Endothelial cell of hepatic sinusoid (primary cell): ENCODE measurements around the gene TTLL5.

Experiments used
- in situ Hi-C: cut with HindIII; loops from 2 replicates; pipeline ENCODE4 v1.10.0; 2017; ENCODE audit warnings: low sequenced_read_pairs

The TTLL5 gene

DNA sequence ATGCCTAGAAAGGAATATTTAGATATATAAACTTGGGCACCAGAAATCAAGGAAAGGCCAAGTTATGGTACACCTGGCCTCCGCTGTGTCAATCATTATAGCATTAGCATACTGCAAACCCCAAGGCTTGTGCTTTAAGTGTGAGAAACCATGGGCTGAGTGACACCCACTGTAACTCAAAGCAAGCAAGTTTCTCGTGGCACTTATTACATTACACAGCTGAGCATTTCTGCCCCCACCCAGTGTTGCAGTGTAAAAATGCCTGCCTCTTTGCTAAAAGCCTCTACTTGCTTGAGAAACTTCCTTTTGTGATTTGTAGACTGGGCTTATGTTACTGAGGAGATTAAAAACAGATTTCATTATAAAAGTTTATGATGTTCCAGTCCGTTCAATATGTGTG lies 198.7 kb downstream of the TTLL5 start:
- in situ Hi-C loops: no loop called here

DNA sequence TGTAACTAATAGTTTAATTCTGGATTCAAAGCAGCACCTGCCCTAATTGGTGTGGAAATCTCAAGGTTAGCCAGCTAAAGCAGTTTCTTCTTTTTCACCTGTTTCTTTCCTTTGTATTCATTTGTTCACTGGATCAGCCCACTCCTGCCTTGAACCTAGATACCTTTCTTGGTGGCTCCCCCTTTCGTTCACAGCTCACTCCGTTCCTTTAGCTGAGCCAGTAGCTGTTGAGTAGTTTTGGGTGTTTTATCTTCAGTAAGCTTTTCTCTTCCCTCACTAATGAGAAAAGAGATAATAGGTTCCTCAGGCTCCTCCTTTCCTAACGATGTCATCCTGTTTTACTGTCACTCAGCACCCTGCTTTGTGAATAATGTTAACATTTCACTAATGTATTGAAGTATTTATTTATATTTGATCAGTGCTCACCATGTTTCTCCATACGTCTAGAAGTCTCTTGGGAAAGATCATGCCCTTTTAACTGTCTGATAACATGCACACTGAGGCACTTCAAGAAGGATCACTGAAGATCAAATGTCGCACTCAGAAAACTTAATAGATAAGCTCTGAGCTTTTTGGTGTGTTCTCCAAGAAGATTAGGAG lies 199.6 kb downstream of the TTLL5 start:
- in situ Hi-C loops: no loop called here

DNA sequence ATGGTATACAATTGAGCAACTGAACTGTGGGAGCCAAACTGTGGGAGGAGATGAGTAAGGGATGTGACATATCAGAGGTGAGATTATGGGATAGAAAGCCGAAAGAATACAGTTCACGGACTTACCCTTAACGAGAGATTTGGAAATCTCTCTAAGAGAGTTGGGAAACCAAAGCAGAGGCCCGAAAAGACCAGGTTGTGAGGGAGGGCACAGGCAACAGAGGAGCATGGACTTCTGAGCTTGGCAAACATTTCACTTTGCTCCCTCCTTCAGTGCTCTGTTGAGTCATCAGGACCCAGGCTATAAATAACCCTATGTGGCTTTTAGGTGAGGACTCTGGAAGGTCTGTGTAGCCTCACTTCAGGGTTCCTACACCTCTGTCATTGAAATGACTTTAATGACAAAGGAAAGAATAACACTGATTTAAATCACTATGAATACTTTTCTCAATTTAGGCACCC lies 200.1 kb downstream of the TTLL5 start:
- in situ Hi-C loops: no loop called here

DNA sequence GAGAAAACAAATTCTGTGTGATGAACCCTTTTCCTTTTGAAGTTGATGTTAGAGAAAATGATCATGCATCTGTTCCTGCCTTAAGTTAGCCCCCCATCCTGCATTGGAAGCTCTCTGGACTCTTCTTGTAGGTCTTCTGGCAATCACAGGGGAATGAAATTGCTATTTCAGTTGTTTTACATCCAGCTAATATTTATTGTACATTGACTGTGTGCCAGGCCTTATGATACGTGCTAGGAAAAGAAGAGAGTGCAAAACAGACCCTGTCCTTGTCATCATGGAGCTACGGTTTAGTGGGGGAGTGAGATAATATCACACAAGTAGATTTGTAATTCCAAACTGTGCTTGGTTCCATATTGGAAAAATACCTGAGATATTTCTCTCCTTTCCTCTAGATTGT lies 202.2 kb downstream of the TTLL5 start:
- in situ Hi-C loops: no loop called here

DNA sequence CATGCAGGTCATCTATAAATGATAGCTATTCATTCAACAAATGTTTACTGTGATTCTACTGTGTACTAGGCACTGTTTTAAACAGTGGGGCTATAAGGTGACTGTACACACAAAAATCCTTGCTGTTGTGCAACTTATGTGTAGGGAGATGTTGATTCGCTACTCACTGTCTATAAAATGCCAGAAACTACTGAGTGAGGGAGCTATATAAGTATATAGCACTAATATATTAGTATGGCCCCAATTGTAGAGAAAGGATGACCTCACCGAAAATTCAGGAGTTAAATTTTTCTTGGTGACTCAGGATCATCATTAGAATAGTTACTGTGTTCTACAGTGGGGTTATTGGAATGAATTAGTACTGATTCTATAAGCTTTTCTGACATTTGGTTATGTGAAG lies 203.3 kb downstream of the TTLL5 start:
- in situ Hi-C loops: no loop called here

DNA sequence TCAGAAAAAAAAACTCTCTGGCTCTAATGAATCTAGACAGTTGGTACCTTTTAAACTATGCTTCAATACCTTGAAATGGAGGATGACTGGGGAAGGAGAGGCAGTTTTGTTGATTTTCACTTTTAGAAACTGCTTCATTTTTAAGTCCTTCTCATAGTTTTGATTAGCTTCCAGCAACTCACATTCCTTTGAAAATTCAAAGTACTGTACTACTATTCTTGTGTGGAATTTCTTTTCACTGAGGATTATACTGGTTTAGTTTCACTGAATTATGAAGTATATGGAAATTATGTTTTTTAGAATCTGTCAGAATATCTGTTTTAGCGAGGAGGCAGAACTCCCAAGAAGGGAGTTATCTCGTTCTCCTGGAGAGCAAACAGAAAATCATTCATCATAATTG lies 204.5 kb downstream of the TTLL5 start:
- in situ Hi-C loops: no loop called here

DNA sequence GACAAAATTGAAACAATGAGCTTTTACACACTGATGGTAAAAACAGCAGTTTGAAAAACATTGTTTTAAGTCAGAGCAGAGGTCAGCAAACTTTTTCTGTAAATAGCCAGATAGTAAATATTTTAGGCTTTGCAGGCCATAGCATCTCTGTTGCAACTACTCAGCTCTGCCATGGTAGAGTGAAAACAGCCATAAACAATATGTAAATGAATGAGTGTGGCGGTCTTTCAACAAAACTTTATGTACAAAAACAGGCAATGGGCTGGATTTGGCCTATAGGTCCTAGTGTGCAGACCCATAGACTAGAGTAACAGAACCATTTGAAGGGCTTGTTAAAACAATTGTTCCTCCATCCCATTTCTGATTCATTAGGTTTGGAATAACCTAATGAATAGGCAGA lies 205.9 kb downstream of the TTLL5 start:
- in situ Hi-C loops: no loop called here

DNA sequence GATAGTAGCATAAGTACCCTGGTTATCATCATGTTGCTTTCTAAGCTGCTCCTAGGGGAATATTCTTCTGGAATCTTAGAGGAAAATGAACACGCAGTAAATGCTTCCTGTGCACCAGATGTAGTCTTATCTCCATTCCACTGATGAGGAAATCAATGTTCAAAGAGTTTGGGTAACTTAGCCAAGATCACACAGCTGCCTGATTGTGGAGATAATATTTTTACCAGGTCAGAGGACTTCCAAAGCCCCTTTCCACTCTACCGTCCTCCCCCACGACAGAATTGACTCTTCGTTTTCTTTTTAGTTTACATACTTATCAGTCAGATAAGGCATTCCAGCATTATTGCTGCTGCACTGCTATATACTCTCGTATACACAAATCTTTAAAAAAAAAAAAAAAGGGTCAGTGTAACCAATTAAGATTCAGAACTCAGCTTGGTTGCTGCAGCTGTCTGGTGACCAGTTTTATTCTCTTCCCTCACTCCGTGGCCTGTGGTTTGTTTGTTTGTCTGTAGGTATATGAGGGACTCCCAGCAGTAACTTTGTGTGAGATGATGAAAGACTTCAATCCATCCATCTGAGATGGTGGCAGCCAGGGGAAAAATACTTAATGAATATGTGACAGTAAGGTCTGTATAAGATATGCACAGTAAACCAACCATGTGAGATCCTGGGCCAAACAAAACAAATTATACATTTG lies 210.3 kb downstream of the TTLL5 start:
- in situ Hi-C loops: no loop called here

DNA sequence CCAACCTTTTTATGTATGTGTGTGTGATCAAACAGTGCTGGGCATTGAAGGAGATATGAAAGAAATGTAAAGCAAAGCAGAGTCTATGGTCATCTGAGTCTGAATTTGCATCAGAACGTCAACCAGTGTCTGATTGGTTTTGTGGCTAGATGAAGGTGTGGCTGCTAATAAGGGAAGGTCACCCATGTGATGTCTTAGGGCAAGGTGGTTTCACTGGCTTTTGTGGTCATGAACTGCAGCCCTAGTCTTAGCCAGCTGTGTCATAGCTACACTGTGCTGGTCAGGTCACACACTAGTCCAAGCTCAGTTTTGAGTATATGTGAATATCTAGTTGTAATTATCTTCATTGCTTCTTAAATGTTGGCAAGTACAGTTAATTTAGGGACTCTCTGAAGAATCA lies 214.9 kb downstream of the TTLL5 start:
- in situ Hi-C loops: no loop called here

DNA sequence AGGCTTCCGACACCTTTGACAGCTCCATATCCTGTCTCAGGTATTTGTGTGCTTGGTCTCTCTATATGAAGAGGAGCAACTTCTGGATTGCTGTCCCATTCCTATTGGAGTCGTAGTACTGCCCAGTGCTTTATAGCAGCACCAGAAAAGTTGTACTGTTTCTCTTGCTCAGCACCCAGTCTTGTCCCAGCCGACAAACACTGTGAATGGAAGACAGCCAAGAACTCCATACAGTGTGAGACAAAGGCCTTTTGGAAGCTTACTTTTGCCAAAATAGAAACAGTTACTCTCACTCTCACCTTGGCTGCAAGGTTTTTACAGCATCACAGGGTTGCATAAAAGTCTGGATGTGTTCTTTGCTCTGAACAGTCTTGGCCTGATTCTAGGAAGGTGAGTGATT lies 215.5 kb downstream of the TTLL5 start:
- in situ Hi-C loops: no loop called here

DNA sequence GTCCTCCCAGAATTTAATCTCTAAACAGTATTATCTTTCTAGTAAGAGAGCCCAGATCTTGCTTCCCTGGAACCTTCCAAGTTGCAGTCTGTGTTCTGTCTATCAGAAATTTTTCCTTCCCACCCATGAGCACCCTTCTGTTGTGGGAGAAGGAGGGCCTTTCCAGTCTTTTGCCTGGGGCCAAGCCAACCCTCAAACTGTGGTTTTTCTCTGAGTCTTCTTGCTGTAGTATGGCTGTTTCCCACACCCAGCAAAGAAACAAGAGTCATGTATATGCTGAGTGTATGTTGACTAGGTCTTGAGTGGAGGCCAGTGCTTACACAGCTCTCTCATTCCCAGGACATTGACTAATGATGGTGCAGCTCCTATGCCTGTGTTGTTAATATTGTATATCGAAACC lies 216.2 kb downstream of the TTLL5 start:
- in situ Hi-C loops: no loop called here

DNA sequence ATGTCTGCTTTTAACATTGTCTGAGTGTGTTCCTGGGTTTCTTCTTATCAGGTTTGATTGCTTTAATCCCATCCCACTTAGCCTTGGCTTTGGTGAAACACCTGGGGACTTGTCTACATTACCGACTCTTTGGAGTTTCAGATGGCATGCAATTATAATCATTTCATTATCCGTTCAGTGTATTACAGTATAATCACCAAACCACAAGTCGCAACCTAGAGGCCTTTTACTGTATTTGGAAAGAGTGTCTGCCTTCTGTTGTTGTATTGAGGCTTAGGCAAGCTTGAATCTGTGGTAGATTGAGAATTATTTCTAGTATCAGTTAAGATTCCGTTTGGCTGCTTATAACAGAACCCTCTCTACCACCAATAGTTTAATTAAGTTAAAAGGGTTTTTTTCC lies 216.8 kb downstream of the TTLL5 start:
- in situ Hi-C loops: no loop called here

DNA sequence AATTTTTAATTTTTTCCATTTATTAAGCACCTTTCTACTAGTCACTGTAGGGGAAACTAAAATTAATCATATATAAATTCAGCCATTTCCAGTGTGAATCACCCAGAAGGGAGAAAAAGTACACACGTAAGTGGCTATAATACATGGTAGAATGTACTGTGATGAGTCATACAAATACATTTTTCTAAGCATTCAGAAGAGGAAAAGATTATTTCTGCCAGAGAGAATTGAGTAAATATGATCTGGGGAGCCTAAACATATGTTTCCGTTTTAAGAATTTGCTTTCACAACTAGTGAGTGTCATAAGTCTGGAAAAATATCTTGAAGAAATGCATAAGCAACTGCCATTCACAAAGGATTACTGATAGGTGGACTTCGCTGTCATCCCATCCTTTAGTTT lies 218.0 kb downstream of the TTLL5 start:
- in situ Hi-C loops: no loop called here

DNA sequence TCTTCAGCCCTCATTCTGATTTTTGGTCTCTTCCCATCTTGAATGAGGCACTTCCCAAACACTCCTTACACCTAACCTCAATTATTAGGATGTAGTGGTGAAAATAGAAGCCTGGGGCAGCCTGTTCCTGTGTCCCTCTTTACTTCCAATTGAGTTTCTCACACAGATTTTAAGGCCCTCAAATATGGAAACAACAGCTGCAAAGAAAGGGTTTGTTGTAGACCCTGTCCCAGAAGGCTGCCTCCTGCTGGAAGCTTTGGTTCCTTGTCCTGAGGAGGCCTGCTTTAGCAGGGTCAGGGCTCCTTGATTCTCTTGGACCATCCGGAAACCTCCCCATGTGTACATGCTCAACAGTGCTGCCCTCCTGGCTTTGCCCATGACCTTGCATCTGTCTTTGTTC lies 219.5 kb downstream of the TTLL5 start:
- in situ Hi-C loops: no loop called here

DNA sequence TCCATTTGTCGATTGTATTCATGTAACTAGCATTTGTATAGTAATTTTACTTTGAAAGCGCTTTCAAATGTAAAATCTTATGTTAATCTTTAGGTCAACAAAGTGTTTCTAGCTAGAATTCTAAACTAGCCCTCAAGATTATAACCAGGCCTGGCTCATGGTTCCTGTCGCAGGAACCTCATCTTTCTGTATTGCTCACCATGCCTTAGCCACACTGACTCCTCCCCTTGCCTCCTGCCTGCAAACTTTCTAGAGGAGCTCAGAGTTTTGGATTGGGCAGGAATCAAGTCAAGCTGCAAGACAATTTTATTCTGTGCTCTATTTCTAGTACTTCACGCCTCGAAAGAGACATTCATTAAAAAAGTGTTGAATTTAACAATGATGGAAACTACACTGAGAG lies 220.9 kb downstream of the TTLL5 start:
- in situ Hi-C loops: no loop called here

DNA sequence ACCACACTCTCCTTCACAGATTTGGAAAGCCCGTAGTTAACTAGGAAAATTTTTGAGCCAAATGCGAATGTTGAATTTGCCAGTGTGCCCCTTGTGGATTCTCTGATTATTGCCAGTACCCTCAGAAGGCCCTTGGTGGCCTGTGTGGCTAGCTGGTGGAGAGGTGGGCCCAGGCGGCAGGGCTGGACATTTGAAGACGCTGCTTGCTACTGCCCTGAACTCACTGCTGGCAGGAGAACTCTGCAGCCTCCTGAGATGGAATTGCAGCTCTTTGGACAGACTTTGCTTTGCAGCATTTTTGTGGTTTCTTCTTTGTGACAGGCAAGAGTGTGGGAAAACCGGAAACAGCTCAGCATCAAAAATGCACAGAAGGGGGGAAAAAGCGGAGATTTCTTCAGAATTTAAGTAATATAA lies 223.2 kb downstream of the TTLL5 start:
- in situ Hi-C loops: no loop called here

DNA sequence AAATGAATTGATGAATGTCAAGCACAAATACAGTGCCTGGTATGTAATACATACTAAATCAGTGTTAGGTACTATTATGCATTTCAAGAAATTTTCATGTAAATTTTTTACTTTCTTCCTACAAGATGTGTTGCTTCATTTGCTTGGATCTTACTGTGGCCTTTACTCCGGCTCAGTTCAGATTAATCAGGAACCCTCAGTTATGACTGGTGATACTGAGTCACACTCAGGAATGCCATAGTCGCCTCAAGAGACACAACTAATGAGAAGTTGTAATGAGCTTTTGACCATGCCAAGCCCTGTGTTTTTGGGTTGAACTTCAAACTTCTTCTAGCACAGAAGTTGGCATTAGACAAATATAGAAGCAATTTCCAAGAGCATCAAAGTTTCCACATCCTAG lies 224.8 kb downstream of the TTLL5 start:
- in situ Hi-C loops: no loop called here

DNA sequence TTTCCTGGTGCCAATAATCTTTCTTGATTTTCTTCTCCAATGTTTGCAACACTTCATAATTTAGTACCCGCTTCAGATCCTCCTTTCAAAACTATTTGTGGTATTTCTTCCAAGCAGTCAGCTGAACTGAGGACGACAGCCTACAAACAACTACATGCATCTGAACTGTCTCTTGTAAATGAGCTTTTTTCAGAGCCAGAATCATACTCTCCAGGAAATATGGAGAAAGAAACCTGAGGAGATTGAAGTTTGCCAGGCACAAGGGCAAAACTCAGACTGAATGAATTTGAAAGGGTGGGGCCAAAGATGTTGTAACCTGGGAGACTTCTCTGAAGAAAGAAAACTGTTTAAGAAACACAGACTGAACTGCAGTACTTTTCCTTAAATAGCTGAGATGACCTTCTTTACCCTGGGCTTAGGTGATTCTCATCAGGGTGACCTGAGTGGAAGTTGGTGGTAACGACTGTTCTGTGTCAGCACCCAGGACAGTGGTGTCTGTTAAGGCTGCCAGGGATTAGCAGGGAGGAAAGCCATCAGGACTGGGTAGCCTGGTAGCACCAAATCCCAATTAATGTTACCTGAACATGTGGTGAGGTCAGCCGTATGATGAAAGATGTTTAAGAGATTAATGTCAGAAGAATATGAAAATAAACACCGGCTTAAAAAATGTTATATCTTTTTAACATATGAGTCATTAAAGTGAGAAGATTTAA lies 225.7 kb downstream of the TTLL5 start:
- in situ Hi-C loops: no loop called here

DNA sequence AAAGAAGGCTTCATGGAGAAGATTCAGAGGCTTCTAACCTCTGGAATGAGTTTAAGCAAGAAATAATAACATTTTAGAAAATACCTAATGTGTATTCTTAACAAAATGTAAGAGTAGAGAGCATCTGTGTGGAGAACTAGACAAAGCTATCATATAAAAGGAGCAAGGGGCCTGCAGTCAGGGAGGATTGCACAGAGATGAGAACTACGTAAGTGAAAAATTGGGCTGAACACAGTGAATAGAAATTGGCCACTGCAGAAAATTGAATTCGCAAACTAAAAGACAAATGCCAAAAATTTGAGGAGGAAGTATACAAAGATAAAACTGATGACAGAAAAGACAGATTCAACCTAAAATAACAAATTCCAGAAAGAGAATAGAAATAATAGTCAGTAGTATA lies 227.9 kb downstream of the TTLL5 start:
- in situ Hi-C loops: no loop called here

DNA sequence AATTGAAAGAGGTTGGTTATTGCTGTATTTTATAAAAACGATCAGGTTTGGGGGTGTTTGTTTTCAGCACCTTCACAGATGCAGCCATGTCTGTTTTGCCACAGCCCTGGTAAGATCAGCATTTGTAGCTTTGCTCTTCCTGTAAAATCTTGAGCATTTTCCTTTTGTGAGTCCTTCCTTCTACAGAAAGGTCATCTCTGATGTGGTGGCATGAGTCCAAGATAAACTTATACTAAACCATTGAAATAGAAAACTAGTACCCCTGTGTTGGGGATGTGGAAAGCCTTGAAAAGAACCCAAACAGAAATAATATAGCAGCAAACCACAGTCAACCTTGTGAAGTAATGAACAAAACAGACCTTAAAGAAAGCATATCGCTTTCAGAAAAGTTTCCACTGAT lies 235.3 kb downstream of the TTLL5 start:
- in situ Hi-C loops: no loop called here

DNA sequence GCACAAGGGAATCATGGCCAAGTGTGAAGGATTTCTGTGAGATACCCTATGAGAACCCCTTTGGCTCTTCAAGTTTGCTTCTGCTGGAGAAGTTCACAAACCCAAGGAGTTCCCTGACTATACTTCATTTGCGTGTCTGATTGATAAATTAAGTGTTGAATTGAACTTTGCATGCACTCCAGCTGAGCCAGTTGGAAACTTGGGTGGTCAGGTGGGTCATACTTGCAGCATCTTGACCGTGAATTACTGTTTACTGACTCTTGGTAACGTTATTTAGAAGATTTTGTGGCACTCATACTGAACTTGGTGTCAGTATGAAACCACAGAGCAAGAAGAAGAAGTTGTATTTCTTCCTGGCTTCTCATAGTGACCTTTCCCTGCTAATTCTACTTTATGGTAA lies 243.3 kb downstream of the TTLL5 start:
- in situ Hi-C loops: no loop called here

DNA sequence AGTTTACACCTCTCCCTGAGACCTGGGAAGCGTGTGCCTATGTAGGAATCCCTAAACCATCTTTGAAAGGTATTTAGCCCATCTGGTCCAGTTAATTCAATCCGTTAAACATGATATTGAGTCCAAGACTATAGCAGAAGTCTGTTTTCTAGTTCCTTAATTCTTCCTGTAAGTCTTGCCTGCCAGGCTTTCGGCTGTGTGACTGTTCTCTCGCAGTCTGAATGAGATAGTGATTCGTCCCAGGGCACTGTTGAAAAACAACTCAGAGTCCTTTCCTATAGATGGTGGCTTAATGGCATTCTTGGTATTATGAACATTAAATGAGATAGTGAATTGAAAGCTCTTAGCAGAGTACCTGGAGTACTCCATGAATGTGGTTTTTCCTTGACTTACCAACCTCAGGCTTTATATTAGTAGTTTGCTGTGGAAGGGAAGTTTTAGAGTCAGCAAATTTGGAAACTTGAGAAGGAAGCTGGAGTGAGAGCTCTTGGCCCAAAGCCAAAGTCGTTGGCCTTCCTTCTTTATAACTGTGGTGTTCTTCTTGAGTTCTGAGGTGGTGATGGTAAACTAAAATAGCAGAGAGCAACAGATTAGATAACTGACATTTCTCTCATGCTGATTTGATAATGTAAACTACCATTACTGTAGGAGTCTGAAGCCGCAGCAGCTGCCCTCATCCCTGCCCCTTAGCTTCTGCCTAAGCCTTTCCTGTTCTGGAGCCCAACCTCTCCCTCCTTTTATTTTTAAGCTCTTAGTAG lies 244.3 kb downstream of the TTLL5 start:
- in situ Hi-C loops: no loop called here
